GM21447 (cell line): ENCODE results near the gene PIM3.
A peak's percentile ranks its signal among the peaks of the same experiment; 100 is the strongest.

Source experiments
- ATAC-seq: cut with Tn5 transposase; IDR thresholded peaks from one replicate; pipeline ENCODE4 v1.9.1; 2021; ENCODE audit not compliant: unreplicated experiment

Gene PIM3

GRCh38 chr22:49954354-49954753 is 6.2 kb upstream of the PIM3 start:
- no peak for ATAC-seq

- no peak for ATAC-seq
These were observed 5.5 kb upstream of the PIM3 start for GRCh38 chr22:49954991-49955580.

- ATAC-seq, result no peak
These were observed 4.8 kb upstream of the PIM3 start for GRCh38 chr22:49955581-49956417.

- no peak for ATAC-seq
These were observed 4.2 kb upstream of the PIM3 start for GRCh38 chr22:49956418-49956770.

GRCh38 chr22:49956914-49957825 is 3.4 kb upstream of the PIM3 start:
- no peak for ATAC-seq

GRCh38 chr22:49957826-49958365 is 2.7 kb upstream of the PIM3 start:
- no peak for ATAC-seq

DNA sequence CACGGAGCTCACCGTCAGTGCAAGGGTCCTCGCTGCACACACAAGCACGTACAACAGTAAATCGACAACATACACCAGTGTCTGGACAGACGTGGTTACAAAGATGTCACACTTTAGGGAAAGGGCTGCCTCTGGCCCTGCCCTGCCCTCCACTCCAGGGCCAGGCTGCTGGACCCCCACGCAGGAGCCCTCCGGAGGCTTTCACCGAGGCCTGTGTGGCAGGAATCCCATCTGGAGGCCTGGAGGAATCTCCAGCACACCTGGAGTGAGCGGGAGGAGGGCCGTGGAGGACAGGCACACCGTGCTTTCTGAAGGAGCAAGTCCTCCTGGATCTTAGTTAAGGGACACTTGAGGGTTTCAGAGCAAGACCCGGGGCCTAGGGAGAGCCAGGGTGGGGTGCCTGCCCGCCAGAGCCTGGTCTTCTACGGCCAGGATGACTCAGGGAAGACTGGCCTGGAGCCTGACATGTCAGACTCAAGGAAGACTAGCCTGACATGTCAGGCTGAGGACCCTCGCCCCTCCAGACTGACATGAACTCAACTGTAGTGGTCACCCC is 2.1 kb upstream of the PIM3 start:
- ATAC-seq, result no peak

DNA sequence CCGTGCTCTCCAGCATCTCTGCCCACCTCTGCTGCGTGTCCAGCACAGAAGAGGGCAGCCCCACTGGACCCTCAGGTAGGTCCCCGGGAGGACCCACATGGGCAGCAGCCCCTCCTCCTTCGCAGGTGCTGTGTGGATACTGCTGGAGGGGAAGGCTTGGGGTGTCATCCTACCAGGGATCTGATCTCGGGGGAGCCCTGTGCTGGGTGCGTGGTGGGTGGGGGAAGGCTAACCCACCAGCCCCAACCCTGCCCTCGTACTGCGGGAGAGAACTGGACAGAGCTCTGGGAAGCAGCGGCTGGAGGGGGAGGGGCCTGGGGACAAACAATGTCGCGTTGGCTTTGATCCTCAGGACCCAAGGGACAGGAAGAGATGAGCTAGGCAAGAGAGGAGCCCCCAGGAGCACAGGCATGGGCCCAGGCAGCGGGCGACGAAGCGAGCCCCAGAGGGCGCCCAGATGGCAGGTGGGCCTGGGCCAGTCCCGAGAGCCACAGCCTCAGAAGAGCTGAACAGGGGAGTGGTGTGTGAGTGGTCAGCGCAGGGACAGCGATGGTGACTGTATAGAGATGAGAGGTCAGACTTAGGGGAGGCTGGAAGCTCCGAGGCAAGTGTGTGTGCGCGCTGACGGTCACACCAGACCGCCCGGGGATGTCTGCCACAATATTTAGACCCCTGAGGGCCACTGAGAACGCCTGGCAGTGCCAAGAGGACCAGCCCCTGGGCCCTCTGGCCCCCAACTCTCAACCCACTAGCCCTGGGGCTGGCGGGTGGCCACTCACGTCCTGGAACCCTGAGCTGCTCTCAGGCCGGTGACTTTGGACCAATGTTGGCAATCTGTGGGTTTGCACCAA is 1.4 kb upstream of the PIM3 start:
- no peak for ATAC-seq

- ATAC-seq, result peak; percentile 4
These were observed 802 bp upstream of the PIM3 start for GRCh38 chr22:49959782-49960158.

DNA sequence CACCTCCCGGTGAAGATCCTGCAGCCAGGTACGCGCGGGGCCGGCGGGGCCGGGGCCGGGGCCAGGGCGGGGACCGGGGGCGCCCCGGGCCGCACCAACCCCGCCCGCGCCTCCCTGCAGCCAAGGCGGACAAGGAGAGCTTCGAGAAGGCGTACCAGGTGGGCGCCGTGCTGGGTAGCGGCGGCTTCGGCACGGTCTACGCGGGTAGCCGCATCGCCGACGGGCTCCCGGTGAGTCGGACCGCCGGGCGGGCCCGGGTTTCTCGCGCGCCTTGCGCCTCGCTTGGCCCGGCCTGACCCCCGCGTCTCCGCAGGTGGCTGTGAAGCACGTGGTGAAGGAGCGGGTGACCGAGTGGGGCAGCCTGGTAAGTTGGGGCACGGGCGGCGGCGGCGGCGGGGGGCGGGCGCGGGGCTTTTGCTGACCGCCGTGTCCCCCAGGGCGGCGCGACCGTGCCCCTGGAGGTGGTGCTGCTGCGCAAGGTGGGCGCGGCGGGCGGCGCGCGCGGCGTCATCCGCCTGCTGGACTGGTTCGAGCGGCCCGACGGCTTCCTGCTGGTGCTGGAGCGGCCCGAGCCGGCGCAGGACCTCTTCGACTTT is 531 bp downstream of the PIM3 start:
- no peak for ATAC-seq

GRCh38 chr22:49961601-49962011 is 1.0 kb downstream of the PIM3 start:
- ATAC-seq, result no peak

- no peak for ATAC-seq
These were observed 1.6 kb downstream of the PIM3 start for GRCh38 chr22:49962012-49962750.

DNA sequence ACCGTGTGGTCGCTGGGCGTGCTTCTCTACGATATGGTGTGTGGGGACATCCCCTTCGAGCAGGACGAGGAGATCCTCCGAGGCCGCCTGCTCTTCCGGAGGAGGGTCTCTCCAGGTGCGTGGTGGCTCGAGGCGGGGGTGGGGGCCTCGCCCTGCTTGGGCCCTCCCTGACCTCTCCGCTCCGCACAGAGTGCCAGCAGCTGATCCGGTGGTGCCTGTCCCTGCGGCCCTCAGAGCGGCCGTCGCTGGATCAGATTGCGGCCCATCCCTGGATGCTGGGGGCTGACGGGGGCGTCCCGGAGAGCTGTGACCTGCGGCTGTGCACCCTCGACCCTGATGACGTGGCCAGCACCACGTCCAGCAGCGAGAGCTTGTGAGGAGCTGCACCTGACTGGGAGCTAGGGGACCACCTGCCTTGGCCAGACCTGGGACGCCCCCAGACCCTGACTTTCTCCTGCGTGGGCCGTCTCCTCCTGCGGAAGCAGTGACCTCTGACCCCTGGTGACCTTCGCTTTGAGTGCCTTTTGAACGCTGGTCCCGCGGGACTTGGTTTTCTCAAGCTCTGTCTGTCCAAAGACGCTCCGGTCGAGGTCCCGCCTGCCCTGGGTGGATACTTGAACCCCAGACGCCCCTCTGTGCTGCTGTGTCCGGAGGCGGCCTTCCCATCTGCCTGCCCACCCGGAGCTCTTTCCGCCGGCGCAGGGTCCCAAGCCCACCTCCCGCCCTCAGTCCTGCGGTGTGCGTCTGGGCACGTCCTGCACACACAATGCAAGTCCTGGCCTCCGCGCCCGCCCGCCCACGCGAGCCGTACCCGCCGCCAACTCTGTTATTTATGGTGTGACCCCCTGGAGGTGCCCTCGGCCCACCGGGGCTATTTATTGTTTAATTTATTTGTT is 2.4 kb downstream of the PIM3 start:
- ATAC-seq, result no peak

- no peak for ATAC-seq
These were observed 3.1 kb downstream of the PIM3 start for GRCh38 chr22:49963647-49964026.

- no peak for ATAC-seq
These were observed 3.8 kb downstream of the PIM3 start for GRCh38 chr22:49964136-49965090.

GRCh38 chr22:49965091-49966040 is 4.8 kb downstream of the PIM3 start:
- no peak for ATAC-seq
